Spleen (tissue), 11 donors: ENCODE measurements around the gene ARL15. TPM values are rescaled to one million over a fixed set of nuclear protein-coding genes. Genes with fewer than 3 reads are reported as not detected.

ENCODE experiments used
- DNase-seq: peaks from one replicate; pipeline ENCODE4 v3.0.0-alpha.2; 2020
- H3K27ac ChIP-seq, 8 donors: fragments of 200-600 bp; sonication (generic) in 7 of 8; 1 replicate in 4 of 8; 2 replicates in 4 of 8; pipeline versions ENCODE4 v1.5.0 to v1.8.0; 2016 to 2021; ENCODE audit warnings: inconsistent platforms in 4 of 8, mild to moderate bottlenecking in 4 of 8, moderate library complexity in 1 of 8
- H3K27me3 ChIP-seq, 7 donors: fragments of 200-600 bp; sonication (generic) in 6 of 7; replicated peaks in 1 of 7; 1 replicate in 4 of 7; 2 replicates in 3 of 7; pipeline versions ENCODE4 v1.5.0 to v1.8.0; 2016 to 2021; ENCODE audit warnings: inconsistent platforms in 3 of 7, mild to moderate bottlenecking in 1 of 7
- H3K36me3 ChIP-seq, 6 donors: fragments of 200-600 bp; sonication (generic) in 5 of 6; 1 replicate in 4 of 6; 2 replicates in 2 of 6; pipeline versions ENCODE4 v1.5.0 to v1.8.0; 2016 to 2021; ENCODE audit warnings: inconsistent platforms in 2 of 6
- H3K4me1 ChIP-seq, 6 donors: fragments of 200-600 bp; sonication (generic) in 5 of 6; 1 replicate in 3 of 6; 2 replicates in 3 of 6; pipeline versions ENCODE4 v1.5.0 to v1.8.0; 2016 to 2021; ENCODE audit warnings: inconsistent platforms in 3 of 6
- H3K4me3 ChIP-seq, 8 donors: fragments of 200-600 bp; sonication (generic) in 7 of 8; 1 replicate in 4 of 8; 2 replicates in 4 of 8; pipeline versions ENCODE4 v1.5.0 to v1.8.0; 2016 to 2021; ENCODE audit warnings: inconsistent platforms in 4 of 8, mild to moderate bottlenecking in 4 of 8, moderate library complexity in 2 of 8
- H3K9me3 ChIP-seq, 8 donors: fragments of 200-600 bp; sonication (generic) in 7 of 8; 1 replicate in 4 of 8; 2 replicates in 4 of 8; pipeline versions ENCODE4 v1.5.0 to v1.8.0; 2016 to 2021; ENCODE audit warnings: inconsistent platforms in 4 of 8
- CTCF ChIP-seq, 11 experiments: fragments of 200-600 bp in 7 of 11; fragments of 450-650 bp in 4 of 11; sonication (generic) in 4 of 11; IDR thresholded peaks in 8 of 11; conservative IDR thresholded peaks in 3 of 11; 1 replicate in 7 of 11; 2 replicates in 4 of 11; pipeline versions ENCODE4 v1.4.0 to v1.8.0; 2016 to 2021; ENCODE audit warnings: antibody characterized with exemption in 11 of 11, inconsistent platforms in 4 of 11, mild to moderate bottlenecking in 1 of 11
- POLR2A ChIP-seq, 3 donors: fragments of 450-650 bp; IDR thresholded peaks; one replicate each; pipeline ENCODE4 v1.5.1; 2017; ENCODE audit warnings: antibody characterized with exemption in 3 of 3, mild to moderate bottlenecking in 1 of 3
- POLR2AphosphoS5 ChIP-seq, 3 donors: sonication (generic); formaldehyde crosslinking; IDR thresholded peaks; one replicate each; pipeline ENCODE4 v1.5.1; 2017; ENCODE audit warnings: antibody characterized with exemption in 3 of 3
- WGBS, 5 donors: extraction: QIAGEN DNeasy Blood & Tissue Kit in 3 of 5; methylation state at CpG; one replicate each; pipeline versions ENCODE4 v1.1.5 to v1.1.7; 2013 to 2018; 5-methylcytosine and 5-hydroxymethylcytosine counted together
- intact Hi-C: fragments of 100-400 bp; cut with DNase I; formaldehyde crosslinking; loops from one replicate; pipeline ENCODE4 v1.15.0; 2023; ENCODE audit warnings: low total_unique reads
- polyA plus RNA-seq, 3 donors: library from polyadenylated mRNA; stranded (reverse); fragments of 200-250 nt; gene quantifications; one replicate each; pipeline ENCODE4 v1.2.1, GENCODE V29; 2013
- total RNA-seq, 7 donors: library from RNA; depleted of rRNA in 3 of 7; stranded (reverse); fragments of >200 nt in 3 of 7; fragmentation: NEBNext Ultra II Directional in 4 of 7; extraction: Animal tissue kit (Norgen Biotek cat#: 25700) in 4 of 7; gene quantifications; one replicate each; pipeline versions ENCODE4 v1.1.0 to v1.2.1, GENCODE V29; 2016 to 2021
- donor health status: healthy with polysubstance abuse.
- donor health status: DM: no; HTN: no; CAD: no; lungs with moderate emphysema.
- donor health status: DM: no; HTN: no; CAD: no.
- donor health status: Bipolar disorder and iron deficiency.
- donor health status: healthy.
- donor health status: DM: no; HTN: no; CAD: no.
- donor health status: DM: yes; HTN: yes; CAD: no.

ARL15 gene
- total and polyA plus RNA-seq, 10 donors = 6.3 to 70.2 (median 37.1) TPM

GRCh38 chr5:53971131-53971530 is 339.2 kb downstream of the ARL15 start:
- Histone ChIP-seq H3K9me3 (no peaks in the 10 kb centered on the region), H3K4me1 (no peaks in the 10 kb centered on the region), H3K36me3 (peaks cover 0 to 7% (median 0%) of the 10 kb centered on the region in 6 donors), H3K27me3 (no peaks in the 10 kb centered on the region), H3K27ac (no peak overlapping the region), H3K4me3 (no peak overlapping the region)
- no peak for DNase-seq
- TF ChIP-seq CTCF (IDR thresholded peaks at IDR 0.05 in 8 of 11, conservative IDR thresholded peaks at IDR 0.05 in 3 of 11) (no peak), POLR2A (IDR thresholded peaks at IDR 0.05) (no peak), POLR2AphosphoS5 (IDR thresholded peaks at IDR 0.05) (no peak)
- 82 to 93% (median 87%) methylated on average over 2 of the region's 2 CpGs for WGBS, 5 donors
- intact Hi-C loops = no loop called here

- peaks cover 0 to 7% (median 0%) of the 10 kb centered on the region in 6 donors for H3K36me3 ChIP-seq
- DNase-seq = no peak
- no peak overlapping the region for H3K27ac ChIP-seq
- intact Hi-C loops = no loop called here
- H3K27me3 ChIP-seq = no peaks in the 10 kb centered on the region
- WGBS, 5 donors = 90 to 98% (median 97%) methylated on average over 3 of the region's 3 CpGs
- no peak for TF ChIP-seq CTCF (IDR thresholded peaks at IDR 0.05 in 8 of 11, conservative IDR thresholded peaks at IDR 0.05 in 3 of 11)
- H3K4me1 ChIP-seq = no peaks in the 10 kb centered on the region
- no peaks in the 10 kb centered on the region for H3K9me3 ChIP-seq
- H3K4me3 ChIP-seq = no peak overlapping the region
Measured at GRCh38 chr5:53970475-53970874, 339.9 kb downstream of the ARL15 start.

- no peak for DNase-seq
- peaks cover 0 to 7% (median 0%) of the 10 kb centered on the region in 6 donors for H3K36me3 ChIP-seq
- no peaks in the 10 kb centered on the region for H3K27me3 ChIP-seq
- intact Hi-C loops = no loop called here
- no peaks in the 10 kb centered on the region for H3K4me1 ChIP-seq
- H3K9me3 ChIP-seq = no peaks in the 10 kb centered on the region
- no peak overlapping the region for H3K27ac ChIP-seq
- H3K4me3 ChIP-seq = no peak overlapping the region
- no peak for TF ChIP-seq POLR2AphosphoS5 (IDR thresholded peaks at IDR 0.05)
- WGBS, 5 donors = 84 to 94% (median 92%) methylated on average over 2 of the region's 2 CpGs
Measured at GRCh38 chr5:53969176-53969730, 341.1 kb downstream of the ARL15 start.

- intact Hi-C loops = no loop called here
- TF ChIP-seq POLR2A (IDR thresholded peaks at IDR 0.05) = no peak
- TF ChIP-seq POLR2AphosphoS5 (IDR thresholded peaks at IDR 0.05) = no peak
- TF ChIP-seq CTCF (IDR thresholded peaks at IDR 0.05 in 8 of 11, conservative IDR thresholded peaks at IDR 0.05 in 3 of 11) = no peak
- H3K4me1 ChIP-seq = no peaks in the 10 kb centered on the region
- H3K27me3 ChIP-seq = no peaks in the 10 kb centered on the region
- H3K27ac ChIP-seq = no peak overlapping the region
- H3K9me3 ChIP-seq = no peaks in the 10 kb centered on the region
- no peak overlapping the region for H3K4me3 ChIP-seq
- H3K36me3 ChIP-seq = peaks cover 0 to 11% (median 0%) of the 10 kb centered on the region in 6 donors
- DNase-seq = no peak
Measured at GRCh38 chr5:53965459-53965858, 344.9 kb downstream of the ARL15 start.

- Histone ChIP-seq H3K9me3 (peaks cover 0 to 13% (median 9%) of the 10 kb centered on the region in 8 donors), H3K27me3 (no peaks in the 10 kb centered on the region), H3K4me3 (no peak overlapping the region), H3K36me3 (peaks cover 0 to 19% (median 0%) of the 10 kb centered on the region in 6 donors), H3K4me1 (no peaks in the 10 kb centered on the region), H3K27ac (no peak overlapping the region)
- no peak for TF ChIP-seq POLR2A (IDR thresholded peaks at IDR 0.05)
- TF ChIP-seq CTCF (IDR thresholded peaks at IDR 0.05 in 8 of 11, conservative IDR thresholded peaks at IDR 0.05 in 3 of 11) = no peak
- no peak for TF ChIP-seq POLR2AphosphoS5 (IDR thresholded peaks at IDR 0.05)
- DNase-seq = no peak
- intact Hi-C loops = no loop called here
- 81 to 95% (median 89%) methylated on average over 1 of the region's 1 CpG for WGBS, 5 donors
Measured at GRCh38 chr5:53963958-53964357, 346.4 kb downstream of the ARL15 start.
